Measurements from ENCODE around the gene HAPSTR1. TPM values are rescaled to one million over a fixed set of nuclear protein-coding genes. Genes with fewer than 3 reads are reported as not detected.

The HAPSTR1 gene
- total RNA-seq, 1 donor from 2014 or later = 75.1 TPM

- no peak for DNase-seq (ENCODE audit: low spot score)
Observed at GRCh38 chr16:9123401-9123800, 32.0 kb downstream of the HAPSTR1 start.

- DNase-seq (ENCODE audit: low spot score) = no peak
Observed at GRCh38 chr16:9123871-9124270, 32.4 kb downstream of the HAPSTR1 start.

- DNase-seq (ENCODE audit: low spot score) = no peak
Observed at GRCh38 chr16:9124444-9124843, 33.0 kb downstream of the HAPSTR1 start.

- no peak for DNase-seq (ENCODE audit: low spot score)
Observed at GRCh38 chr16:9124908-9125584, 33.6 kb downstream of the HAPSTR1 start.

GRCh38 chr16:9125658-9126505 is 34.4 kb downstream of the HAPSTR1 start:
- DNase-seq (ENCODE audit: low spot score) = no peak

GRCh38 chr16:9126609-9127008 is 35.2 kb downstream of the HAPSTR1 start:
- DNase-seq (ENCODE audit: low spot score) = no peak

GRCh38 chr16:9128346-9129342 is 37.2 kb downstream of the HAPSTR1 start:
- DNase-seq (ENCODE audit: low spot score) = no peak

- DNase-seq (ENCODE audit: low spot score) = no peak
Observed at GRCh38 chr16:9134306-9134705, 42.9 kb downstream of the HAPSTR1 start.

- DNase-seq (ENCODE audit: low spot score) = peak; percentile 31
Observed at GRCh38 chr16:9134739-9135138, 43.3 kb downstream of the HAPSTR1 start.

DNA sequence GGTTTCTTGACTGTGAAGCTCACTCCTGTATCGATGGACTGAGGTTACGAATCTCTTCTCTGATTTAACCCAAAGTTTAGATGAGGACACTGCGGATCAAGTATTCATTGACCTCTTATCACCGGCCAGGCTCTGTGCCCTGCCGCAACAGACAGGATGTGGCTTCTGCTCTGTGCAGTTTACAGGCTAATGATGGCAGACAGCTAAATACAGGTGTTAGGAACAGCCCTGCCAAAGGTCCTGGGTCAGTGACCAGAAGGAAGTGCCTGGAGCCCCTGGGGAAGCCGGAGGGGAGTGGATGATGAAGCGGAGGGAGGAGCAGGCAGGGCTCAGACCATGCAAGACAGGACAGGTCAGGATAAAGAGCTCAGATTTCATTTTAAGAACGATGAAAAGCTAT is 44.4 kb downstream of the HAPSTR1 start:
- no peak for DNase-seq (ENCODE audit: low spot score)

- no peak for DNase-seq (ENCODE audit: low spot score)
Observed at GRCh38 chr16:9136596-9136995, 45.2 kb downstream of the HAPSTR1 start.

DNA sequence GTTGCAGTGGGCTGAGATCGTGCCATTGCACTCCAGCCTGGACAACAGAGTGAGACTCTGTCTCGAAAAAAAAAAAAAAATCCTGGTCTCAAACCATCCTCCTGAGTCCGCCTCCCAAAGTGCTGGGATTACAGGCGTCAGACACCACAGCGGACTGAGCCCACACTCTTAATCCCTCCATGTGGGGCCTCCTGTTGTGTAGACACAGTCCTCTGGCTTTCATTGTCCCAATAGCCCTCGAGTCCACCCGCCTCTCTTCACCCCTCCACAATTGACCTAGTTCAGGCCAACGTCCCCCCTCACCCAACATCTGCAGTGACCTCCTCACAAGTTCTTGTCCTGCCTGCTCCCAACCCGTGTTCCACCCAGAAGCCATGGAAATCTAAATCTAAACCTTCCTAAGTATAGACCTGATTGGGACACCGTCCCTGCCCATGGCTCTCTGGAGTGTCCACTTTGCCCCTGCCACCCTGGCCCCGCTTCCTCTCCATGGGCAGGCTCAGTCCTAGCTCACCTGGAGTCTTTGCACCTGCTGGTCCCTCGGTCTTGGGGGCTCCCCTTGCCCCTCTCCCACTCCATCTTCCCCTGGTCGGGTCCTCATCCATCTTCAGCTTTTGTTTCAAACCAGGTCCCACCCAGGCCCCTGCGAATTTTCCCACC is 46.7 kb downstream of the HAPSTR1 start:
- DNase-seq (ENCODE audit: low spot score) = no peak

- DNase-seq (ENCODE audit: low spot score) = peak; percentile 49
Observed at GRCh38 chr16:9138731-9139501, 47.5 kb downstream of the HAPSTR1 start.

GRCh38 chr16:9139965-9140364 is 48.5 kb downstream of the HAPSTR1 start:
- DNase-seq (ENCODE audit: low spot score) = no peak

Other genes starting within 250 kb of the HAPSTR1 start
- 98.7 TPM for gene CARHSP1, start 222.6 kb upstream of the HAPSTR1 start, total RNA-seq (ENCODE audit: insufficient read depth, low replicate concordance)
- 0.48 TPM for gene LITAFD, start 209.3 kb upstream of the HAPSTR1 start, total RNA-seq (ENCODE audit: insufficient read depth, low replicate concordance)
- gene USP7, start 127.7 kb upstream of the HAPSTR1 start, total RNA-seq (ENCODE audit: insufficient read depth, low replicate concordance) = 27.9 TPM

Data from umbilical cord (tissue), 2 donors.